NCI-H128 (cell line): ENCODE data around the gene GNB3.

Experiments used
- DNase-seq: peaks from one replicate; lab custom pipeline; 2025; ENCODE audit not compliant: unreplicated experiment; lab: John Stamatoyannopoulos, UW

GNB3 gene

DNA sequence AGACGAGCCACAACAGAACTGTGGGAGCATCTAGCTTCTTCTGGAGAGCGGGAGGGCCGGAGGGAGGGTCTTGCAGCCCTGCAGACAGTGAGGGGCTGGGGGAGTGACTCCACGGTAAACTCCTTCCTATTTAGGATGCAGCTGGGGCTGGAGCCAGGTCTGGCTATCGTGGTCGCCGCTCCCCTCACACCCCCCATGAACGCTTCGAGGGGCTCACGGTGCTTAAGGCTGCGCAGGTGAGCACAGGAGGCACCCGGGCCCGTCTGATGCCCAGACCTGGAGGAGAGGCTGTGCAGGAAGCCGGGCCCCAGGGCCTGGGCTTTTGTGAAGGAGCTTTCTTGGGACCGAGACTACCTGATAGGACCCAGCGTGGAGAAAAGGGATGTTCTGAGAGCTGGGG lies 3.9 kb upstream of the GNB3 start:
- DNase-seq = no peak

DNA sequence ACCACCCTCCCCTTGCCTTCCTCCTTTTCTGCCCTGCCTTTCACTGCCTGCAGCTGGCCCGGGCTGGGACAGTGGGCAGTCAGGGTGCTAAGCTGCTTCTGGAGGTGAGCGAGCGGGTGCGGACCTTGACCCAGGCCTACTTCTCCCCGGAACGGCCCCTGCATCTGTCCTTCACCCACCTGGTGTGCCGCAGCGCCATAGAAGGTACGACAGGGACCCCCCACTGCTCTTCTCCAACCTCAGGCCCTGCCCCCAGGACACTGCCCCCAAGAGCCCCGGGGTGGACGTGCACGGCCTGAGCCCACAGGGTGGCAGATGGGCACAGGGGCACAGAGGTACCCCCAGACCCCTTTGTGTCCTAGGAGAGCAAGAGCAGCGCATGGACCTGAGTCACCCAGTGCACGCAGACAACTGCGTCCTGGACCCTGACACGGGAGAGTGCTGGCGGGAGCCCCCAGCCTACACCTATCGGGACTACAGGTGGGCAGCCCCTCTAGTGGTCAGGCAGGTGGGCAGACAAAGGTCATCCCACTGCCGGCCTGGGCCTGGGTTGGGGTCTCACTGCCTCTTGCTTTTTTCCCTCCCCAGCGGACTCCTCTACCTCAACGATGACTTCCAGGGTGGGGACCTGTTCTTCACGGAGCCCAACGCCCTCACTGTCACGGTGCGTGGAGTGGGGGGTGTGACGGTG lies 3.2 kb upstream of the GNB3 start:
- no peak for DNase-seq

DNA sequence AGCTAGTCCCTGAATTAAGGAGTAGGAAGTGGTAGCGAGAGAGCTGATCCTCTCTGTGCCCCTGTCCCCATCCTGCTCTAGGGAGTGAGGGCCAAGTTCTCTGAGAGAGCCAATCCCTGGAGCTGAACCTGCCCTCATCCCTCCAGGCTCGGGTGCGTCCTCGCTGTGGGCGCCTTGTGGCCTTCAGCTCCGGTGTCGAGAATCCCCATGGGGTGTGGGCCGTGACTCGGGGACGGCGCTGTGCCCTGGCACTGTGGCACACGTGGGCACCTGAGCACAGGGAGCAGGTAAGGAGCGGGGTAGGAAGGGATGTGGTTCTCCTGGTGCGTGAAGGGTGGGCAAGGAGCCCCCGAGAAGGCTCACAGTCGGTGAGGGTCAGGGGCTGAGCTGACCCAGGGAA lies 1.9 kb upstream of the GNB3 start:
- no peak for DNase-seq

DNA sequence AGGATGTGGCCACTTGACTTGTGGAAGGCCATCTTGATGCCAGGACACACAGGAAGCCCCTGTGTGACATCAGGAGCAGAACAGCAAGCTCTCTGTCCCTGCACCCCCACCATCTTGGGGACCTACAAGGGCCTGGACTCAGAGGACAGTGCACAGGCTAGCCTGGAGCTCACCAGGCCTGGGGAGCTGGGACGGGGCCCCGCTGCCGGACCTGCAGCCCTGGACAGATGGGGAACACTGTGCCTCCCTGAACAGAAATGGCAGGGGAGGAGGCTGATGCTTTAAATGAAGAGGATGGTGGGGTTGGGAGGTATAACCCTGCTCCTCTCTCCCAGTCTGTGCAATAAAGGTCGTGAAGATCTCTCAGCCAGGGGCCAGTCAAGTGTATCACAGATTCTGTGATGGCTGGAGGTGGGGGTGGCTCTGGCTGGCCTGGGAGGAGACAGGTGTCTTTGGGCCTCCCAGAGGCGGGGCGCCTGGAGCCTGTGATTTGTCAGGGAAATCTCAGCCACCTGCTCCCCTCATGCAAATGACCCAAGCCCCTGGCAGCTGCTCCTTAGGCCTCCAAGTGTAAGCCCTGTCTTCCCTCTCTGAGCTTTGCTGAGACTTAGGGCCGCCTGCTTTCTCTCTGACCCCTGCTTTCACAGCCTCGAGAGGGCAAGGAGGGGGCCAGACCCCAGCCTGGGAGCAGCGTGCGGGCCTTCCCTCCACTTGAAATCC lies 1.1 kb upstream of the GNB3 start:
- DNase-seq = peak; percentile 85

DNA sequence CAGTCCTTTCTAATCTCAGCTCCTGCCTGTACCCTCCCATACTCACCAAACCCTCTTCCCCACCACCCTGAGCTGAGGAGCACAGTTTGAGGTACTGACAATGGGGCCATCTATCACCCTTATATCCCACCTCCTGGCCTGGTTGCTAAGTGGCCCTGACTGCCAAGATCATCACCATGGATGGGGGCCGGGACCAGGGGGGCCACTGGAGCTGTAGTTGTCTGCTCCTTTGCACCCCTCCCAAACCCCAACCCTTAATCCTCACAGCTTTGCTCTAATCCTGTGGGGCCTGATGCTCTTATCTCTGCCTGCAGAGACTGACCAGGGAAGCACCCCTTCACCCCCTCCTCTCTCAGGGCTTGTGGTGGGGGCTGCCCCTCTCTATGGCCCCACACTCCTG lies 395 bp upstream of the GNB3 start:
- DNase-seq = no peak

DNA sequence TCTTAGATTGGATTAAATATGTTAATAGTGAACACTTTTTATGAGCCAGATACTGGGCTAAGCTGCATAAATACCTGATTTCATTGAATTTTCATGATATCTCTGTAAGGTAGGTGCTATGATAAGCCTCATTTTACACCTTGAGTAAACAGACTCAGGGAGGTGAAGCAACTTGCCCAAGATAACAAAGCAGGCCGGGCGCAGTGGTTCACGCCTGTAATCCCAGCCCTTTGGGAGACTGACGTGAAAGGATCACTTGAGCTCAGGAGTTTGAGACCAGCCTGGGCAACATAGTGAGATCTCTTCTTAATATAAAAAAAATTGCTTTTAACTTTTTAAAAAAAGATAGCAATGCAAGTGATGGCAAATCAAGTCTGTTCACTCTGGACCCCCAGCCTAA lies 1.4 kb downstream of the GNB3 start:
- DNase-seq = no peak

DNA sequence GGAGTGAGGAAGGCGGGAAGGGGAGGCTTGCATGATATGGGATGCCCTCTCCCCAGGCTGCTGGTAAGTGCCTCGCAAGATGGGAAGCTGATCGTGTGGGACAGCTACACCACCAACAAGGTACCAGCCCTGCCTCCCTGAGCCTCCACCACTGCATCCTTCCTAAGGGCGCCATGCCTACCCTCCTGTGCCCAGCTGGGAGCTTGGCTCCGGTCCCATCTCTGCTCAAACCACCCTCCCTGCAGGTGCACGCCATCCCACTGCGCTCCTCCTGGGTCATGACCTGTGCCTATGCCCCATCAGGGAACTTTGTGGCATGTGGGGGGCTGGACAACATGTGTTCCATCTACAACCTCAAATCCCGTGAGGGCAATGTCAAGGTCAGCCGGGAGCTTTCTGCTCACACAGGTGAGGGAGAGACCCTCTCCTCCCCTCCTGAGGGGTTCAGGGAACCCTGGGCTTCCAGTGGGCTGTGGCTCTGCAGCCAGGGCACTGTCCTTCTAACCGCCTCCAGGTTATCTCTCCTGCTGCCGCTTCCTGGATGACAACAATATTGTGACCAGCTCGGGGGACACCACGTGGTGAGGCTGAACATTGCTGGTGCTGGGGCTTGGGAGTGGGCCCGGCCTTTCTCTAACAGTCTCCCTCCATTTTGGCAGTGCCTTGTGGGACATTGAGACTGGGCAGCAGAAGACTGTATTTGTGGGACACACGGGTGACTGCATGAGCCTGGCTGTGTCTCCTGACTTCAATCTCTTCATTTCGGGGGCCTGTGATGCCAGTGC lies 2.6 kb downstream of the GNB3 start:
- no peak for DNase-seq

DNA sequence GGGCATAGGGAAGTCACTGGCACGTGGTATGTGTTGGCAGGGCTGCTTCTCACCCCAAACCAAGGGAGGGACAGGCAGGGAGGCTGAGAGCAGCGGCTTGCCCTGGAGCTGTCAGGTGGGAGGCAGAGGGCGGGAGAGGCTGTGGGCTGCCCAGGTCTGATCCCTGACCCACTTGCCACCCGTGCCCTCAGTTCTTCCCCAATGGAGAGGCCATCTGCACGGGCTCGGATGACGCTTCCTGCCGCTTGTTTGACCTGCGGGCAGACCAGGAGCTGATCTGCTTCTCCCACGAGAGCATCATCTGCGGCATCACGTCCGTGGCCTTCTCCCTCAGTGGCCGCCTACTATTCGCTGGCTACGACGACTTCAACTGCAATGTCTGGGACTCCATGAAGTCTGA lies 4.7 kb downstream of the GNB3 start:
- no peak for DNase-seq

DNA sequence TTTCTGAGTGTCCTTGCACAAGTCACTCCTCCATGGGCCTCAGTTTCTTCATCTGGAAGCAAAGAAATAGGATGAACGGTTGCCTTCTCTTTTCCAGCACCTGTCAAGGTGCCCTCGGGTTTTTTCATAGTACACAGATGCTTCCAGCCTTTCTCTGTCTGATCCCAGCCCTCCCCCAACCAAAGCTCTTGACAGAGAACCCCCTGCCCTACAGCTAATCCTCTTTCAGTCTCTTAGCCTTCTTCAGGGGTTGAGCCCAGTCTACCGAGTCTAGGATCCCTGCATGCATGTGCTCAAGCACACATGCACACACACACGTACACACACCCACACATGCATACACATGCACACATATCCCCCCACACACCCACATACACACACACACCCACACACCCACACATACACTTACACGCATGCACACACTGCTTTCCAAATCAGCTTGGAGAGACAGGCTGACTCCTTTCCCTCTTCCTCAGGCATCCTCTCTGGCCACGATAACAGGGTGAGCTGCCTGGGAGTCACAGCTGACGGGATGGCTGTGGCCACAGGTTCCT lies 5.7 kb downstream of the GNB3 start:
- DNase-seq = no peak

DNA sequence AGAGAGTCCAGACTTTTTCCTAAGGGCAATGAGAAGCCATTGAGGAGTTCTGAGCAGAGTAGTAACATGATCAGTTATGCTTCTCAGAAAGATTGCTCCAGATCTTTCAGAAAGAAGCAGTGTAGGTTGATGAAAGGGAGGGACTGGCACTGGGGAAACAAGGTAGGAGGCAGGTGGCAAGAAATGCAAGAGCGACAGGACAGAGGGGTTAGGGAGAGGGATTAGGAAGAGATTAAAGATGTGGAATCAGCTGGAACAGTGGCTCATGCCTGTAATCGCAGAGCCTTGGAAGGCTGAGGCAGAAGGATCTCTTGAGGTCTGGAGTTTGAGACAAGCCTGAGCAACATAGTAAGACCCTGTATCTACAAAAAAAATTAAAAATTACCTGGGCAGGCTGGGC lies 7.0 kb downstream of the GNB3 start:
- no peak for DNase-seq

DNA sequence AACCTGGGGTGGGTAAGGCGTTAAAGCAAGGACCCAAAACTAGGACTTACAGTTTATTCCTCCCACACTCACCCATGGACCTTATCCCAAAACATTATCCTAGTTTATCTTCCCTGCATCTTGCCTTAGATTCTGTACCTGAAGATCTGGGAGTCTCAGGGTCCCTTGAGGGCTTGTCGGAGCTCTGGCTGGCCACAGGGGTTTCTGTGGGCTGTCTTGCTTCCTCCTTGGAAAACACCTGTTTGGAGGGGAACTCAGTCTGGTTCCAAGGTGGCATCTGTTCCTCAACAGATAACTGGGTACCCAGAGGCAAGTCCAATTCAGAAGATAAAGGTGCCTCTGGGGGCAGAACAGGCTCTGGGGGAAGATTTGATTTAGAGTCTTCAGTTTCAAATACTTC lies 8.7 kb downstream of the GNB3 start:
- DNase-seq = no peak

DNA sequence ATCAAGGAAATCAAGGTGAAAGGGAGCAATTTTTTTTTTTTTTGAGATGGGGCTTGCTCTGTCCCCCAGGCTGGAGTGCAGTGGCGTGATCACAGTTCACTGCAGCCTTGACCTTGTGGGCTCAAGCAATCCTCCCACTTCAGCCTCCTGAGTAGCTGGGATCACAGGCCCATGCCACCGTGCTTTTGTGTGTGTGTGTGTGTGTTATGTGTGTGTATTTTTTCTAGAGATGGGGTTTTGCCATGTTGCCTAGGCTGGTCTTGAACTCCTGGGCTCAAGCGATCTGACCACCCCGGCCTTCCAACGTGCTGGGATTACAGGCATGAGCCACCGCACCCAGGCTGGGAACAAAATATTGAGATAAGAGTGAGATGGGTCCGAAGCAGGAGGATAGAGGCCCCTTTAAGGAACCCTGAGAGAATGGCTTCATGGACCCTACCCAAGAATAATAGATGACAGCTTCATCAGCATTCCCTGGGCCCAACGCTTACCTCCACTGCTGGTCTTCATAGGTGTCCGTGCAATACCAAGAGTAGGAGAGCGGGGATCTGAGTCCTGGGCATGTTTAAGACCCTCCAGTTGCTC lies 9.3 kb downstream of the GNB3 start:
- no peak for DNase-seq

DNA sequence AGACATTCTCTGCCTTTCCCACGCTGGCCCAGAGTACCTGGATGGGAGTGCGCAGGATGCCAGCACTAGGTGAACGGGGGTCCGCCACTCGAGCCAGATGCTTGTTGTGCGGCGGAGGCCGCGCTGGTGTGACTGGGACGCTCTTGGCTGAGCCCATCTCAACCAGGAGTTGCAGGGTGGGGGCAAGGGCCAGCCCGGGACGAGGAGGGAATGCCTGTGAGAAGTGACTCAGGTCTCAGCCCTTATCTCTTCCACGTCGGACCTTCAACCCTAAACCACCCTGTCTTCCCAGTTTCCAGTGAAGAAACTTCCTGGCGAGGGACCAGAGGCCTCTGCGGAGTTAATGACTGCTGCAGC lies 10.0 kb downstream of the GNB3 start:
- no peak for DNase-seq

DNA sequence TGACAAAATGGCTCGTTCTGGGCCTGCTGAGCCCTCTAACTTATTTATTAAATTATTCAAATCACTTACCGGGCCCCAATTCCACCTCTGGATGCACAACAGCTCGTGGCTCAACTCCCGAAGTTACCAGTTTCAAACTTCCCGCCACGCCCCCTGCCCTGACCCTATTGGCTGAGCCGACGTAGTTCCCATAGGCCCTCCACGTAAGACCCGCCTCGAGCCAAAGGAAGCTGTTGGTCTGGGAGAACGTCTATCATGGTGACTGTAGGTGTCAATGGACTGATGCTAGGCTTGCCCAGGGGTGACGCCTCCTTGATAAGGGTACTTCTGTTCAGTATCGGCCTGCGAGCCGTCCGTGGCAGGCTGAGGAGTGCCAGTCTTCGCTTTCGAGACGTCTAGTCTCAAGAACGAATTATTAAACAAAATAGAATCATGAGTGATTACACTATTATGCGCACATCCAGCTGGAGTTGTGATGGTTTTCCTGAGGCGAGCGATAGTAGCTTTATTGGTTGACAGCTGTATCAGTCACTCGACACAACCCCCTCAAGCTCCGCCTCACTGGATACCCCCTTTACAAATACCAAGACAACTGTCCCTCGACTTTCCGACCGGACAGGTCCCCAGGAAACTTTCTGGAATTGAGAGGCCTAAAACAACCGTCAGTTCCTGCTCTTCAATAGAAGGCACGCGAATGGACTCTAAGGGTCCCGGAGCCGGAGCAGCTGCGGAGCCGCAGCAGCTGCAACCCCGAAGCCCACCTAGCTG lies 10.6 kb downstream of the GNB3 start, which contains the start of gene CDCA3:
Gene CDCA3, minus strand, starts transcription at position 134 of the 768 bp plus-strand sequence. CDS start 334 bp downstream, outside the sequence.
- DNase-seq = peak; percentile 98

DNA sequence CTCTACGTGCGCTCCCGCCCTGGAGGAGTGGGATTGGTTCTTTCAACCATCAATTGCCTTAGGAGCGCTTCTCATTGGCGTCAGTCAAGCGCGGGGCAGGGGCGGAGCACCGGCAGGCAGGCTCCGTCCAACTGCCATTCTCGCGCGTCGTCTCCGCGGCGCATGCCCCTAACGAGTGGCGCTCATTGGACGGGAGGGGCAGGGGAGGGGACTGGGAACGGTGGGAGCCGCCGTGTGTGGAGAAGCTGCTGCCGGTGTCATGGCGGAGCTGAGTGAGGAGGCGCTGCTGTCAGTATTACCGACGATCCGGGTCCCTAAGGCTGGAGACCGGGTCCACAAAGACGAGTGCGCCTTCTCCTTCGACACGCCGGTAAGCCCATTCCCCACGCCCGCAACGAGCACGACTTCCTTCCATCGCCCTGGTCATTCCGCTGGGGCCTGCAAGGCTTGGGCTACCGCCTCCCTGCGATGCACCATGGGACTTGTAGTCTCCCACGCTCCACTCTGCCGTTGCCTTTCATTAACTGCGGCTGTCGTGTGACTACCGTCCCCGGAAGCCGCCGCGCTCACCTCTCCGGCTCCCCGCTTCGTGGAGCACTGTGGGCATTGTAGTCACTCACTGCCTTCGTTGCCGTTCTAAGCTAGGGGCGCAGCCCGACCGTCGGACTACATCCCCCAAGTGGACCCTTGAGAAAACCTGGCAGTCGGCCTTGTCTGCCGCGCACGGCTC lies 11.4 kb downstream of the GNB3 start, which contains the start of gene USP5:
Gene USP5, plus strand, starts transcription at position 230 of the 730 bp plus-strand sequence. Its CDS starts 30 bp downstream, at position 260.
- DNase-seq = peak; percentile 100

DNA sequence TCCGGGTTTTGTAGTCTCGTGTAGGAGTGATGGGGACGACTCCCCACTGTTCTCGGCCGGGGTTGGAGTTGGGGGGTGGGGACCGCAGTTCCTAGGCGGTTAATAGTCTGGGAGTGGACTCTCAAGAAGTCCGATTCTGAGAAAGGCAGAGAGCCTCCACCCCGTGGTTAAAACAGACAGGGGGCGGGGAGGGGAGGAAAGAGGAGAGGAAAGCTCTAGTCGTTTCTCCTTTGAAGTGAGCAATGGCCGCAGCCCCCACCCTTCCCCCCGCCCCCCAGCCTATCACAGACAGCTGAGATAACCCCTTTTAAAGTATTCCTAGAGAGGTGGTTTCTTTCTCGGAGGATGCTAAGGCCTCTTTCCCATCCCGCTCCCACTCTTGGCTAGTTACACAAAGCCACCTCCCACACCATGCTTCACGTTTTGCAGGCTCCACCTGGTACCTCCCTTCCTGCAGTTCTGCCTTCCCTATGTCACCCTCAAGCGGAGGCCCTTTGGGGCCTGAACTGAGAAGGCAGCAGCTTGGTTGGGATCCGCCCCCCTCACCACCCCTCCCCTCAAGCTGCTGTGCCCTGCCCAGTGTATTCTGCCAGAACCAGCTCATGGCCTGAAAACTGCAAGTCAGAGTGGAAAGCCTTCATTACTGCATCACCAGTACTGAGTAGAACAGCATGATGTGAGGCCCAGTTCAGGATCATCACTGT lies 12.1 kb downstream of the GNB3 start:
- peak; percentile 60 for DNase-seq

DNA sequence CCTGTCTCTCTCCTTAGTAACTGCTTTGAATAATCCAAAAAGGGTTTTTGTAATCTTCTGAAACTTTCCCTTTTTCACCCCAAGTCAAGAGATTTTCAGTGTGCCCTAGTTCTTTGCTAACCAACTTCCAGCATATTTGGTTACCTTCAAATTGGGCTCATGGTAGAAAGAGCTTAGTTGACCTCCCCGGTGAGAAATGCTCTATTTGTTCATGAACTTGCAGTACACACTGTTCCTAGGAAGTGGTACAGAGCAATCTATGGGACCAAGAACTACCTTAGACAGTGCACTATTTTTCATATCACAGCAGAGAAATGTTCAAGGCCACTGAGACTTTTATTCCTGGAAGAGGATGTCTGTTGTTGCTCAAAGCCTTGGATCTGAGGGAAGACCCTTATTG lies 12.9 kb downstream of the GNB3 start:
- no peak for DNase-seq

DNA sequence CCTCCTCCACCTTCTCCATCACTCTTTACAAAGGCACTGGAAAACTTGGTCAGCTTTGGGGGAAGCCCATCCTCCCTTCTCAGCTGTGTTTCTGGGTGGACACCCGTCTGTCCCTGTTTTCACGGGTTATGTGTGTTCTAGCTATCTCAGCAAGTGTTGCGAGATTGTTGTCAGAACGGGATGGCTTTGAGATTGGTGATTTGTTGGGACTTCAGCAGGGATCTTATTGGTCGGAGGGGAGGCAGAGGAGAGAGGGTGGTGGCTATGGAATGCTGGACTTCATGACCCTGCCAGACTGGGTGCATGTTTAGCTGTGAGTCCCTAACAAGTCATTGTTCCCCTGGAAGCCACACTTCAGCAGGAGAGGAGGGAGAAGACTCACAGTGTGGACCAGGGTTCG lies 13.3 kb downstream of the GNB3 start:
- no peak for DNase-seq

DNA sequence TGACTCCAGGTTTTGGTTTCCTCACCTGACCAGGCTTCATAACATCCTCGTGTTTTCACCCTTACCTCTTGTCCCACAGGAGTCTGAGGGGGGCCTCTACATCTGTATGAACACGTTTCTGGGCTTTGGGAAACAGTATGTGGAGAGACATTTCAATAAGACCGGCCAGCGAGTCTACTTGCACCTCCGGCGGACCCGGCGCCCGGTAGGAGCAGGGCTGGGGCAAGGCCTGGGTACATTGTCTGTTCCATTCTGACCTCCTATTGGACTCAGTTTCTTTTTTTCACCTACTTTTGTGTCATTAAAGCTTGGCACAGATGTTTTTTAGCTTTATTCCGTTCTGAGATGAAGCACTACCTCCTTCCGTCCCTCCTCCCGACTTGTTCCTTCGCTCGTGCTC lies 14.6 kb downstream of the GNB3 start:
- no peak for DNase-seq
